Endothelial cell of umbilical vein (primary cell): ENCODE results near the gene NGEF. TPM values are rescaled to one million over a fixed set of nuclear protein-coding genes. Genes with fewer than 3 reads are reported as not detected.

Experiments used
- BruUV-seq: library from RNA; stranded (reverse); fragments of 400-500 nt; replicated peaks from 2 replicates; lab custom pipeline; 2021; lab: Mats Ljungman, UMichigan
- CTCF ChIA-PET: fragments of 300-600, 350-600 bp; sonication (Branson Sonifier 250); formaldehyde crosslinking; loops from one replicate; lab custom pipeline; 2021; ENCODE audit warnings: antibody characterized with exemption, inconsistent platforms; lab: Charles Lee
- POLR2A ChIA-PET: fragments of 300-600, 350-600 bp; sonication (Branson Sonifier 250); formaldehyde crosslinking; loops from one replicate; lab custom pipeline; 2021; ENCODE audit warnings: antibody characterized with exemption, inconsistent platforms; lab: Charles Lee
- DNase-seq: peaks from one replicate; pipeline ENCODE4 v3.0.0-alpha.2; 2011; ENCODE audit warnings: low read depth, low spot score
- FAIRE-seq: peaks from 2 replicates; lab custom pipeline; 2011; peaks lifted over from hg19 to GRCh38; lab: Jason Lieb, UNC
- H2AFZ ChIP-seq: 2 replicates; pipeline ENCODE4 v1.6.0; 2012; ENCODE audit warnings: low read depth, low read length, control low read depth, inconsistent platforms
- H3K27ac ChIP-seq: 2 replicates; pipeline ENCODE4 v1.5.1; 2011; ENCODE audit warnings: low read depth, mild to moderate bottlenecking, control low read depth, low read length, moderate library complexity; ENCODE audit not compliant: insufficient read depth
- H3K27me3 ChIP-seq, 2 experiments: 2 replicates each; pipeline versions ENCODE4 v1.6.0 to v1.6.1; 2011; ENCODE audit warnings: low read length in 2 of 2, mixed read lengths in 1 of 2; ENCODE audit not compliant: control insufficient read depth in 2 of 2, insufficient read depth in 2 of 2
- H3K36me3 ChIP-seq, 2 experiments: 2 replicates in 1 of 2; 3 replicates in 1 of 2; pipeline ENCODE4 v1.5.1; 2011; ENCODE audit warnings: low read length in 2 of 2, mild to moderate bottlenecking in 1 of 2, moderate library complexity in 1 of 2; ENCODE audit not compliant: control insufficient read depth in 2 of 2, insufficient read depth in 2 of 2; ENCODE audit errors: extremely low read depth in 1 of 2
- H3K4me1 ChIP-seq: 3 replicates; pipeline ENCODE4 v1.5.1; 2011; ENCODE audit warnings: mild to moderate bottlenecking, low read length; ENCODE audit not compliant: control insufficient read depth, insufficient read depth; ENCODE audit errors: extremely low read depth
- H3K4me2 ChIP-seq: 2 replicates; pipeline ENCODE4 v1.6.1; 2011; ENCODE audit warnings: low read length, control low read depth, mixed read lengths; ENCODE audit not compliant: insufficient read depth
- H3K4me3 ChIP-seq, 3 experiments: fragments of 200-600 bp in 1 of 3; sonication (generic), shearing (Covaris generic) in 1 of 3; replicated peaks in 1 of 3; 2 replicates each; pipeline ENCODE4 v1.5.1; 2011 to 2016; ENCODE audit warnings: control low read depth in 3 of 3, low read length in 3 of 3, mild to moderate bottlenecking in 2 of 3, inconsistent platforms in 1 of 3, low read depth in 1 of 3, moderate library complexity in 1 of 3; ENCODE audit not compliant: insufficient read depth in 1 of 3
- H3K79me2 ChIP-seq: 2 replicates; pipeline ENCODE4 v1.6.0; 2012; ENCODE audit warnings: low read length, inconsistent platforms; ENCODE audit not compliant: control insufficient read depth, insufficient read depth
- H3K9ac ChIP-seq: replicated peaks from 2 replicates; pipeline ENCODE3; 2011; ENCODE audit warnings: low read length, control low read depth; ENCODE audit not compliant: insufficient read depth; ENCODE audit errors: extremely low read depth
- H3K9me1 ChIP-seq: replicated peaks from 3 replicates; pipeline ENCODE4 v1.6.0; 2011; ENCODE audit warnings: mild to moderate bottlenecking, low read length; ENCODE audit not compliant: control insufficient read depth, insufficient read depth; ENCODE audit errors: extremely low read depth
- H3K9me3 ChIP-seq: replicated peaks from 2 replicates; pipeline ENCODE4 v1.5.1; 2012; ENCODE audit warnings: low read length, inconsistent platforms; ENCODE audit not compliant: control insufficient read depth, insufficient read depth
- H4K20me1 ChIP-seq: replicated peaks from 2 replicates; pipeline ENCODE3; 2011; ENCODE audit warnings: mild to moderate bottlenecking, low read length; ENCODE audit not compliant: control insufficient read depth, insufficient read depth; ENCODE audit errors: extremely low read depth
- MYC ChIP-seq: IDR thresholded peaks from one replicate; pipeline ENCODE4 v1.6.1; 2011; ENCODE audit warnings: mild to moderate bottlenecking, low read depth, low read length
- POLR2A ChIP-seq: IDR thresholded peaks from 2 replicates; pipeline ENCODE4 v1.6.1; 2012; ENCODE audit warnings: low read depth, mild to moderate bottlenecking, control low read depth, low read length
- dilution Hi-C: fragments of 300-500 bp; cut with MboI; formaldehyde crosslinking; loops from one replicate; pipeline ENCODE4 v1.15.0; 2019; ENCODE audit warnings: low sequenced_read_pairs; ENCODE audit not compliant: extremely low pct_ligation_motif_present
- intact Hi-C: fragments of 100-400 bp; cut with micrococcal nuclease; formaldehyde crosslinking; loops from one replicate; pipeline ENCODE4 v1.10.0; 2022
- polyA plus RNA-seq, 4 experiments: library from polyadenylated mRNA; depleted of rRNA in 3 of 4; stranded (reverse) in 3 of 4; unstranded in 1 of 4; fragments of >200 nt; gene quantifications; 2 replicates each; pipeline versions ENCODE4 v1.2.1 to v1.2.3, GENCODE V29; 2011 to 2012; ENCODE audit warnings: missing spikeins in 1 of 4
- small RNA-seq: library from RNA; depleted of rRNA; stranded (forward); fragments of <200 nt; gene quantifications from one replicate; pipeline ENCODE3, GENCODE V24; 2012; ENCODE audit warnings: low replicate concordance, low read depth; ENCODE audit not compliant: insufficient read depth, insufficient read length
- total RNA-seq: library from RNA; stranded (reverse); gene quantifications from 2 replicates; pipeline ENCODE4 v1.2.3, GENCODE V29; 2021

NGEF gene
- total and polyA plus RNA-seq, 2 donors (not counting 3 experiments of a cell fraction or from before 2014, with no cell fraction given): 0.22 to 0.41 TPM

DNA sequence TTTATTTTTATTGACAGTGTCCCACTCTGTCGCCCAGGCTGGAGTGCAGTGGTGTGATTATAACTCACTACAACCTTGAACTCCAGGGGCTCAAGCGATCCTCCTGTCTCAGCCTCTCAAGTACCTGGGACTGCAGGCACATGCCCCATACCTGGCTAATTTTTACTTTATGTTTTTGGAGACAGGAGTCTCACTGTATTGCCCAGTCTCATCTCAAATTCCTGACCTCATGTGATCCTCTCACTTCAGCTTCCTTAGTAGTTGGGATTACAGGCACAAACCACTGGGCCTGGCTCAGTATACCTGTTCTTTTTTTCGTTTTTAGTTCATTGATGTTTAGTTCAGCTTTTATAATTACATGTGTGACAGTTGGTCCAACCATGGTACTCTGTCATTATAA lies 183.1 kb downstream of the NGEF start:
- DNase-seq: no peak
- no peak for TF ChIP-seq MYC
- TF ChIP-seq POLR2A: no peak
- CTCF ChIA-PET: interaction anchor here (1.9 kb wide), 1 partner anchor 199 kb away, joined by 4 read pairs; no protein-coding TSS in a partner anchor
- H3K79me2 ChIP-seq: no peaks in the 10 kb centered on the region
- H4K20me1 ChIP-seq: peaks cover 2% of the 10 kb centered on the region
- H3K9me3 ChIP-seq: no peaks in the 10 kb centered on the region
- H3K4me2 ChIP-seq: no peak overlapping the region
- H3K9ac ChIP-seq: no peak overlapping the region
- dilution Hi-C loops: no loop called here
- intact Hi-C loops: no loop called here
- H3K36me3 ChIP-seq: peaks cover 9 to 13% of the 10 kb centered on the region in 2 experiments
- no peak overlapping the region for H2AFZ ChIP-seq
- no peaks in the 10 kb centered on the region for H3K27me3 ChIP-seq
- H3K4me1 ChIP-seq: no peaks in the 10 kb centered on the region
- H3K9me1 ChIP-seq: no peaks in the 10 kb centered on the region
- BruUV-seq: no TSS peak
- no peak overlapping the region for H3K4me3 ChIP-seq
- no peak overlapping the region for H3K27ac ChIP-seq
- POLR2A ChIA-PET: no interaction called here
- FAIRE-seq: no peak

Small RNA genes lying within 50 kb of the gene (small RNA-seq; reads per million reads assigned to genes)
- gene RF00019: not detected

Other genes with a start within 250 kb of the NGEF start
- gene KCNJ13, start 236.7 kb downstream of the NGEF start, total RNA-seq: not detected in 2 replicates
- not detected in 2 replicates for gene KCNJ13, start 236.7 kb downstream of the NGEF start, polyA plus RNA-seq
- gene SNORC, start 143.0 kb downstream of the NGEF start, total RNA-seq: 2.6 and 4.0 TPM in 2 replicates
- 1.4 and 2.5 TPM in 2 replicates for gene SNORC, start 143.0 kb downstream of the NGEF start, polyA plus RNA-seq
- gene NEU2, start 19.4 kb upstream of the NGEF start, total RNA-seq: not detected in 2 replicates
- gene NEU2, start 19.4 kb upstream of the NGEF start, polyA plus RNA-seq: not detected in 2 replicates
- 43.3 and 46.6 TPM in 2 replicates for gene INPP5D, start 47.1 kb upstream of the NGEF start, total RNA-seq
- 10.6 and 13.9 TPM in 2 replicates for gene INPP5D, start 47.1 kb upstream of the NGEF start, polyA plus RNA-seq
- 29.8 and 30.2 TPM in 2 replicates for gene ATG16L1, start 238.4 kb upstream of the NGEF start, total RNA-seq
- 14.1 and 18.1 TPM in 2 replicates for gene ATG16L1, start 238.4 kb upstream of the NGEF start, polyA plus RNA-seq